ENCODE results near the gene DDIT3.

Gene DDIT3

GRCh38 chr12:57558864-57559263 lies 38.5 kb upstream of the DDIT3 start:
- H3K27ac ChIP-seq = no peak overlapping the region
- TF ChIP-seq CTCF (IDR thresholded peaks at IDR 0.05) (no peak), ZFX (IDR thresholded peaks at IDR 0.05; ENCODE audit: borderline replicate concordance) (no peak)

GRCh38 chr12:57554897-57555296 lies 34.6 kb upstream of the DDIT3 start:
- H3K27ac ChIP-seq = no peak overlapping the region
- no peak for TF ChIP-seq CTCF (IDR thresholded peaks at IDR 0.05)
- no peak for TF ChIP-seq ZFX (IDR thresholded peaks at IDR 0.05; ENCODE audit: borderline replicate concordance)

GRCh38 chr12:57554453-57554852 lies 34.1 kb upstream of the DDIT3 start:
- TF ChIP-seq ZFX (IDR thresholded peaks at IDR 0.05; ENCODE audit: borderline replicate concordance) (no peak), CTCF (IDR thresholded peaks at IDR 0.05) (no peak)
- H3K27ac ChIP-seq = no peak overlapping the region

- TF ChIP-seq ZFX (IDR thresholded peaks at IDR 0.05; ENCODE audit: borderline replicate concordance) = no peak
- no peak for TF ChIP-seq CTCF (IDR thresholded peaks at IDR 0.05)
- H3K27ac ChIP-seq = no peak overlapping the region
Measured at GRCh38 chr12:57553343-57554202, 33.3 kb upstream of the DDIT3 start.

GRCh38 chr12:57552835-57553313 lies 32.6 kb upstream of the DDIT3 start:
- no peak for TF ChIP-seq CTCF (IDR thresholded peaks at IDR 0.05)
- no peak for TF ChIP-seq ZFX (IDR thresholded peaks at IDR 0.05; ENCODE audit: borderline replicate concordance)

GRCh38 chr12:57552306-57552651 lies 32.0 kb upstream of the DDIT3 start:
- H3K27ac ChIP-seq = no peak overlapping the region
- TF ChIP-seq ZFX (IDR thresholded peaks at IDR 0.05; ENCODE audit: borderline replicate concordance) = no peak
- TF ChIP-seq CTCF (IDR thresholded peaks at IDR 0.05) = no peak

More at GRCh38 chr12:57552835-57553313, 32.6 kb upstream of the DDIT3 start:
- no peak overlapping the region for H3K27ac ChIP-seq

- TF ChIP-seq CTCF (IDR thresholded peaks at IDR 0.05) = no peak
- no peak for TF ChIP-seq ZFX (IDR thresholded peaks at IDR 0.05; ENCODE audit: borderline replicate concordance)
- no peak overlapping the region for H3K27ac ChIP-seq
Measured at GRCh38 chr12:57551637-57552305, 31.5 kb upstream of the DDIT3 start.

Data from 22Rv1 (cell line).